Stimulated activated CD8-positive, alpha-beta memory T cell treated with anti-CD3 and anti-CD28 coated beads, Interleukin-2, amount 100 ng/mL, for 1 hour (primary cell): Measurements from ENCODE around the gene GPR137.

Experiments used
- DNase-seq, 2 donors: peaks; one replicate each; pipeline ENCODE4 v3.0.0-alpha.2; 2020; ENCODE audit warnings: low read depth in 2 of 2

GPR137 gene

DNA sequence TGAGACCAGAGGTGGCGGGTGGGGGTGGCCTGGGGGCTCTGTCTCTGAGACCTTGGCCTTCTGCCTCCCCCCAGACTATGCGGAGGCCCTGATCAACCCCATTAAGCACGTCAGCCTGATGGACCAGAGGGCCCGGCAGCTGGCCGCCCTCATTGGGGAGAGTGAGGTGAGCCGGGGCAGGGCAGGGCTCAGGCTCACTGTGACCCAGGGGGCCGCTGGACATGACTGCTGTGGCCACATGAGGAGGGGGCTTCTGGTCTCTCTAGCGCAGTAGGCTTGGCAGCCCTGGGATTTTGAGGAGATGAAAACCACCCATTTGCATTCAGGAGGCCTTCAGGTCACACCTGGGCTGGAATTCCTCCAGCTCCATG lies 21.7 kb upstream of the GPR137 start:
- DNase-seq: no peak

DNA sequence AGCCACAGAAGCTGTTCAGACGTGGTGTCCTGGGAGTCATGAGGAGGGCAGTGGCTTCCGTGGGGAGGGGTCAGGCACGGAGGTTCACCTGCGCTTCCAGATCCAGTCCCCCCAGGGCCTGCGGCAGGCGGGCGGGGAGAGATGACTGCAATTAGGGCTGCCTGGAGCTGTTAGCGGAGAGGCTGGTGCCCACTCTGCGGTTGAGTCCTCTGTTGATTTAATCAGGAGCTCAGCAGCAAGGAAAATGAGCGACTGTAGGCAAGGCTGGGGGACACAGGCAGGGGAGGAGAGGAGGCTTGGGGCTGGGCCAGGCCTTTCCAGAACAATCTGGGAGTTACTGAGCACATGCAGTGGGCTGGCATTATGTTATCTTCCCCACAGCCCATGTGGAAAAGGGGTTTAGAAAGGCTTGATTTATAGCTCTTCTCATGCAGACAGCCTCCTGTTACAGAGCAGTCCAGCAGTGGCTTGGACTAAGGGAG lies 21.2 kb upstream of the GPR137 start:
- no peak for DNase-seq

DNA sequence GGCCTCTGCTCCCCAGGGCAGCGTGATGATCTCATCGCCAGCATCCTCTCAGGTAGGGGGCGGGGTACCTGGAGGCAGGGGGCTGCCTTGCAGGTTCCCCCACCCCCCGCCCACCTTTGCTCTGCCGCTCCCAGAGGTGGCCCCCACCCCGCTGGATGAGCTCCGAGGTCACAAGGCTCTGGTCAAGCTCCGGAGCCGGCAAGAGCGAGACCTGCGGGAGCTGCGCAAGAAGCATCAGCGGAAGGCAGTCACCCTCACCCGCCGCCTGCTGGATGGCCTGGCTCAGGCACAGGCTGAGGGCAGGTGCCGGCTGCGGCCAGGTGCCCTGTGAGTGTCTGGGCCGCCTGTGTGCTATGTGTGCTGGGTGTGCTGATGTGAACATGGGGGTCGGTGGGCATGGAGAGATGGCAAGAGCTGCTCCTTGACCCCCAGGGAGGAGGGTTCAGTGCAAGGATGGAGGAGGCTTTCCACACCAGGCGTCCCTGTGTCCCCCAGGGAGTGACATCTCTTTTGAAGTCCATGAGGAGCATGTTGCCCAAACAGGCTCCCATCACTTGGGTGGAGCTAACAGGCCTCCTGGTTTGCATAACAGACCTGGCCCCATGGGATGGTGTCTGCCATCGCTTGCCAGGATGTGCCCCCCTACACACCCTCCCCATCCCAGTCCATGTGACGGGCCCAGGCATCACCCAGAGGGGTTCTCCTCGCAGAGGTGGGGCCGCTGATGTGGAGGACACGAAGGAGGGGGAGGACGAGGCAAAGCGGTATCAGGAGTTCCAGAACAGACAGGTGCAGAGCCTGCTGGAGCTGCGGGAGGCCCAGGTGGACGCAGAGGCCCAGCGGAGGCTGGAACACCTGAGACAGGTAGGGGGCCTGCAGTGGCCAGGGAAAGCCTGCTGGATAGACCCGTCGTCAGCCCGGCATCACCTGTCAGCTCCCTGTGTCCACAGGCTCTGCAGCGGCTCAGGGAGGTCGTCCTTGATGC lies 20.2 kb upstream of the GPR137 start:
- no peak for DNase-seq

DNA sequence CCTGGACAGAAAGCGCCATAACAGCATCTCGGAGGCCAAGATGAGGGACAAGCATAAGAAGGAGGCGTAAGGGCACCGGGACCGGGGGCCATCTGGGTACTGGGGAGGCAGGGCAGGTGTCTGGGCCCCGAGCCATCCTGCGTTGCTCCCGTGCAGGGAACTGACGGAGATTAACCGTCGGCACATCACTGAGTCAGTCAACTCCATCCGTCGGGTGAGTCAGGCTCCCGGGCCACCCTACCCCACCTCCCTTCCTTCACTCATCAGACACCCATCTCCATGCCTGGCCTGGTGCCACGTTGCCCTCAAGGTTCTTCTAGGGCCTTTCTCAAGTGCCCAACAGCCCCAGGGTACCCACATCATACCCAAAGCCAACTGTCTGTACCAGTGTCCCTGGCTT lies 19.3 kb upstream of the GPR137 start:
- DNase-seq: no peak

DNA sequence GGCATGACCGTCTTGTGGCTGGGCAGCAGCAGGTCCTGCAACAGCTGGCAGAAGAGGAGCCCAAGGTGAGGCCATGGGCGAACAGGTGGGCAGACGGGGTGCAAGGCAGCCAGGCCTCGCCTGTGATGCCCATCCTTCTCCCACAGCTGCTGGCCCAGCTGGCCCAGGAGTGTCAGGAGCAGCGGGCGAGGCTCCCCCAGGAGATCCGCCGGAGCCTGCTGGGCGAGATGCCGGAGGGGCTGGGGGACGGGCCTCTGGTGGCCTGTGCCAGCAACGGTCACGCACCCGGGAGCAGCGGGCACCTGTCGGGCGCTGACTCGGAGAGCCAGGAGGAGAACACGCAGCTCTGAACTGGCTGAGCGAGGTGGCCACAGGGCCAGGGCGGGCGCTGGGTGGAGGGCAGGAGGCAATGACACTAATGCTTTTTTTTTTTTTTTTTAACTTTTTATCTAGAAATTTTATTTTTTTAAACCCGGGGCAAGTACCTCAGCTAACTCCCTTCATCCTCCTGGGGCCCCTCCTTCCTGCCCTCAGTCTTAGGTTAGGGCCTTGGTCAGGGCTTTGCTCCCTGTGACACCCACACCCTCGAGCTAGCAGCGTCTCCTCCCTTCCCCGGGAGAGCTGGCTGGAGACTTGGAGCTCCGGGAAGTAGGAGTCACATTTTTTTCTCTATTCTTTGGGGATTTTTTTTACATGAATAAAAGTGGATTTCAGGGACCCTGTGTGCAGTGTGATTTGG lies 18.3 kb upstream of the GPR137 start:
- DNase-seq: no peak

DNA sequence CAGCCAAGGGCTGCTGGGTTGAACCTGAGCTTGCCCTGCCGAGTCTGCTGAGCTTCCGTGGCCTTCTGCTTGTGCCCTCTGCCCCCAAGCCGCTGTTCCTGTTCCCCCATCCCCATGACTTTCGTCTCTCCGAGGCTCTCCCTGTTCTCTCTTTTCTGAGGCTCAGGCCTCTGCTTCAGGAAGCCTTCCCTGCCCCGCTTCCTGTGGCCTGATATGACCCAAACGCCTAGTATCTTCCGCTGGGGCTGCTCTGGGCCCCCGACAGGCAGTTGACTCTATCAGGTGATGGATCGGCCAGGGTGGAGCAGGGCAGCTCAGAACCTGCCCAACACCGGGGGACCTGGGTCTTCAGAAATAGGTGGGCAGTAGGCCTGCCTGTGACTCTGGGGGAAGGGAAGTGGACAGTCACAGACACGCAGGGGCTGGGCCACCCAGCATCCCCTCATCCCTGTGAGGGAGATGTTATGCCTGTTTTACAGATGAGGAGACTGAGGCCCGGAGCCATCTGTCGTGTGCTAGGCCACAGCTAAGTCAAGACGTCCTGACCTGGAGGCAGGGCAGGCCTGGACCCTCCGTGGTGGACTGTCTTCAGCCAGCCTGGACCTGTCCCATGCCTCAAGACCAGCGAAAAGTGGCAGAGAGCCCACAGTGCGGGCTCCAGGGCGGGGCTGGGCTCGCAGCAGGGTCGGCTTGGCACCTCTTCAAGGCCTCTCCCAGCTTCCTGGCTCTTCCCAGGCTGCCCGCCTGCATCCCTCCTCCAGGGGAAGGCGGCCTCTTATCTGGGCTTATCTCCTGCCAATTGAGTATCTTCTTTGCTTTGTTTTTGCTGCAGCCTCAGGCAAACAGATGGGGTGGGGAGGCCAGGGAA lies 17.4 kb upstream of the GPR137 start:
- no peak for DNase-seq

- DNase-seq: no peak
Observed at GRCh38 chr11:64268893-64269539, 16.6 kb upstream of the GPR137 start.

GRCh38 chr11:64269540-64270220 lies 16.0 kb upstream of the GPR137 start:
- DNase-seq: peak; percentile 94

GRCh38 chr11:64275031-64275800 lies 10.4 kb upstream of the GPR137 start:
- no peak for DNase-seq

GRCh38 chr11:64275841-64276240 lies 9.8 kb upstream of the GPR137 start:
- no peak for DNase-seq

DNA sequence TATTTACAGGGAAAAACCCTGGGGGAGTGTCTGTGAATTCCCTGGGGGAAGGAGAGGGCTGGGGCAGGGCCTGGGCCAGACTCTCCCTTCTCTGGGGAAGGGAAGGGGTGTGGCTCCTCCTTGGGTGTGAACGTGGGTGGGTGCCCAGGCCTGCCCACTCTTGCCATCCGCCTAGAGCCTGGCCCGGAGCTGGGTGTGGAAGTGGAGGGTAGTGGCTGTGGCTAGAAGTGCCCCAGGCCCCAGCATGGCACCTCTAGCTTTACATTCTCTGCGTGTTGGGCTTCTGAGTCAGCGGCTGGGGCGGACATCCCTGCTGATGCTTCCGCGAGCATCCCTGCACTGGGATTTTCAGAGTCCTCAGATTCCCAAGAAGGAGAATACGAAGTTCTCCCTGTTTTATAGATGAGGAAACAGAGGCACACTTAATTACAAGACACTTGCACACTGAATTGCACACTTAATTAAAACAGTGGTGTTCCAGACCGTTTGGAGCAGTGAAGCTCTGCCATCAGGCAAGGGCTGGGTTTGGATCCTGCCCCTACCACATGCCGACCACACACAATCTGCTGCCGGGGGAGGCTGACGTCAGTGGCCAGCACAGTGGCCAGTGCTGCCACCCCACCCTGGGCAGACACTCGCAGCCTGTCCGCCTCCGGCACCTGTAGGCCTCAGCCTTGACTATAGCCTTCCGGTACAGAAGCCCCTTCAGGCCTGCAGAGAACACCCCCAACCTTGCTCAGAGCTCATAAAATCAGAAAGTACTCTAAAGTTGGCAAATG lies 8.8 kb upstream of the GPR137 start:
- no peak for DNase-seq

GRCh38 chr11:64278576-64279190 lies 7.0 kb upstream of the GPR137 start:
- DNase-seq: no peak

- DNase-seq: no peak
Observed at GRCh38 chr11:64281957-64282770, 3.5 kb upstream of the GPR137 start.

GRCh38 chr11:64283092-64283491 lies 2.6 kb upstream of the GPR137 start:
- no peak for DNase-seq

DNA sequence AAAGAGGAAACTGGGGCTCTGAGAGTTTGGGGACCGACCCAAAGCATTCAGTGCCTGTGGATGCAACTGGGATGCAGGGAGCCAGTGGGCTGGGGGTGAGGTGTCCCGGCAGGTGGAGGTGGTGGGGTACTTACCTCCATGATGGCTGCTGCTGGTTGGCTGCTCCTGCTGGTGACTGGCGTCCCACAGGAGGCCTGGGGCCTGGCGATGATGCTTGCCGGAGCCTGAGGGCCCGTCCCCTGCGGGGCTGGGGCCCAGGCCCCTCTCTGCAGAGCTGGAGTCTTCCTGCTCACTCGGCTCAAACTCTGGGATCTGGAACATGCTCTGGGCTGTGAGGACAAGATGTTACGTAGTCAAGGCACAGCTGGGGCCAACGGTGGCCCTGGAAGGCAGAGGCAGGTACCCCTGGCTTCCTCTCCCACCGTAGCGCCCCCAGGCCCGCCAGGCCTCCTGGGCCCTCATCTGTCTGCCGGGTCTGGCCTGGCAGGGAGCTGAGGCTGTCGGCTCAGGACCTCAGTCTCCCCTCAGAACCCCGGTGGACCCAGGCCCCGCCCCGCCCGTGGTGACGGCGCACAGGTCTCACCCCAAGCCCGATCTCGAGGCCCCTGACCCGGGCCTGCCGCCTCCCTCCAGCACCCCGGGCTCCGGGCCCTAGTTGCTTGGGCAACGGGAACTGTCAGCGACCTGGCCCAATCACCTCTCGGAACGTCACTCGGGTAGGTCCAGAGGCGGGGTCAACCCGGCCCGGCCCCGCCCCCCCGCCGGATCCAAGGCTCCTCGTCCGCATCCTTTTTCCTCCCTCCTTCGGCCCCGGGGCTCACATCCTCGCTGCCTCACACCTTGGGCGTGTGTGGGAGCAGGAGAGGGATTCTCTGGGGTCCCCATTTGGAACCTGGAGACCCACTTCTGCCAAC lies 1.3 kb upstream of the GPR137 start, which contains the start of gene BAD:
BAD (minus strand) TSS at position 618 of the 914 bp plus-strand sequence; CDS start at position 321, 297 bp downstream.
- DNase-seq: peak; percentile 82 to 87
